ENCODE measurements around the gene ERC2. TPM values are rescaled to one million over a fixed set of nuclear protein-coding genes. Genes with fewer than 3 reads are reported as not detected.

The ERC2 gene
- total RNA-seq, 1 experiment from 2014 or later = 0.77 TPM

- ChIA-PET POLR2A (ENCODE audit: unreplicated experiment) (no interaction called here), CTCF (no interaction called here)
- Histone ChIP-seq H4K20me1 (ENCODE audit: low read length) (no peaks in the 10 kb centered on the region), H3K9me3 (ENCODE audit: low read length) (0 out of 2 replicates have a peak, but pooled peaks cover 3% of the 10 kb centered on the region), H3K27me3 (ENCODE audit: low read length) (no peaks in the 10 kb centered on the region), H3K4me1 (ENCODE audit: insufficient read depth, low read length) (no peaks in the 10 kb centered on the region), H2AFZ (ENCODE audit: low read length) (no peak overlapping the region), H3K9ac (ENCODE audit: low read length) (no peak overlapping the region), H3K79me2 (ENCODE audit: low read length) (no peaks in the 10 kb centered on the region), H3K36me3 (ENCODE audit: low read depth, low read length) (no peaks in the 10 kb centered on the region), H3K4me3 (ENCODE audit: low read length) (no peak overlapping the region), H3K9me2 (replicated peaks; ENCODE audit: low read length) (no peaks in the 10 kb centered on the region), H3F3A (ENCODE audit: low read length, unreplicated experiment) (no peaks in the 10 kb centered on the region), H3K4me2 (ENCODE audit: low read length) (no peak overlapping the region), H3K27ac (ENCODE audit: low read length) (no peak overlapping the region)
- intact Hi-C loops (cut with micrococcal nuclease) = no loop called here
- no peak for TF ChIP-seq CTCF (conservative IDR thresholded peaks at IDR 0.05; ENCODE audit: low read depth, low read length)
- no peak for TF ChIP-seq EZH2phosphoT487 (IDR thresholded peaks at IDR 0.05; ENCODE audit: borderline replicate concordance, low read length)
- no TSS peak for BruUV-seq (replicated peaks)
- no peak for DNase-seq
- no peak for ATAC-seq
Measured at GRCh38 chr3:55604402-55604801, 863.9 kb downstream of the ERC2 start.

DNA sequence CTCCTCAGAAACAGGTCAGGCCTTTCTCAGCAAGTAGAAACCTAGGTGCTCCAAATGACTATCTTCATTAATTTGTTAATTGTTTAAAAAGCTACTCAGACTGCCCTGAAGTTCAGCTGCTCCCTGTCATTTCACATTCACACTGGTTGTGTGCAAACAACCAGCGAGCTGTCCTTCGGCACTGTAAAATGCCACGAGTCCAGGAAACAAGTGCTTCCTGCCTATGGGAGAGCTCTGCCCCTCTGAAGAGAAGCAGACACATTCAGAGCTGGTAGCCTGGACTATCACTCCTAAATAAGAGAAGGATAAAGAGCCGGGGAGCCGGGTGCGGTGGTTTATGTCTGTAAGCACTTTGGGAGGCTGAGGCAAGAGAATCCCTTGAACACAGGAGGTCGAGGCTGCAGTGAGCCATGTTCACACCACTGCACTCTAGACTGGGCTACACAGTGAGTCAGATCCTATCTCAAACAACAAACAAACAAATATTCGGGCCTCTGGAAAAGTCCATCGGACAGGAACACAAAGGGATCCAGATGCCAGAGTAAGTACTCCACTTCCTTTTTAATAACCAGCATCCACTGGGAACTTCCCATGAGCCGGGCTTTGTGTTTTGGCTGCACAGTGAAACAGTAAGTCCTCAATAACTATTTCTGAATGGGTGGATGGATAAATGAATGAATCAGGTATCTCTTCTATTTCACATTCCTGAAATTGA, 866.7 kb downstream of the ERC2 start:
- intact Hi-C loops (cut with micrococcal nuclease) = no loop called here
- Histone ChIP-seq H3K4me2 (ENCODE audit: low read length) (no peak overlapping the region), H3K4me3 (ENCODE audit: low read length) (no peak overlapping the region), H4K20me1 (ENCODE audit: low read length) (no peaks in the 10 kb centered on the region), H3K27ac (ENCODE audit: low read length) (no peak overlapping the region), H3K9ac (ENCODE audit: low read length) (no peak overlapping the region), H3F3A (ENCODE audit: low read length, unreplicated experiment) (no peaks in the 10 kb centered on the region), H3K9me2 (replicated peaks; ENCODE audit: low read length) (no peaks in the 10 kb centered on the region), H3K4me1 (ENCODE audit: insufficient read depth, low read length) (peaks cover 24% of the 10 kb centered on the region), H3K79me2 (ENCODE audit: low read length) (no peaks in the 10 kb centered on the region), H3K27me3 (ENCODE audit: low read length) (no peaks in the 10 kb centered on the region), H2AFZ (ENCODE audit: low read length) (no peak overlapping the region), H3K9me3 (ENCODE audit: low read length) (no peaks in the 10 kb centered on the region), H3K36me3 (ENCODE audit: low read depth, low read length) (no peaks in the 10 kb centered on the region)
- ChIA-PET CTCF (no interaction called here), POLR2A (ENCODE audit: unreplicated experiment) (no interaction called here)
- DNase-seq = no peak
- ATAC-seq = no peak
- no TSS peak for BruUV-seq (replicated peaks)
- TF ChIP-seq CTCF (conservative IDR thresholded peaks at IDR 0.05; ENCODE audit: low read depth, low read length) (no peak), EZH2phosphoT487 (IDR thresholded peaks at IDR 0.05; ENCODE audit: borderline replicate concordance, low read length) (no peak)

DNA sequence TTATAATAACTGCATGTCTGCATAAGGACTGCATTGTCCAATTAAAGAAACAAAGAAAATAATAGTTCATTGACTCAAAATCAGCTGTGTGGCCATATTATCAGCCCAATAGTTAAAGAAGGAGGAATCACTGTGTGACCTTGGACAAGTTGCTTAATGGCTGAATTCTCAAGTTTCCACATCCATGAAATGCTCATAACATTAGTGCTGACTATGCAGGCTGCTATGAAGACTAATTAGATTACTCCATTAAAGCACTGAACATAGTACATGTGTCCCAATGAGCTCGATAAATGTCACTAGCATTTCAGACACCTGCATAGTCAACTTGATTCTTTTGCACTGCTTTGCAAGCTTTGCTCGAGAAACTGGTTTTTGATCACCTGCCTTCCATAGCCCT, 870.0 kb downstream of the ERC2 start:
- no peaks in the 10 kb centered on the region for H3K9me3 ChIP-seq (ENCODE audit: low read length)
- peak overlapping the region; percentile 35 for H3K27ac ChIP-seq (ENCODE audit: low read length)
- no peaks in the 10 kb centered on the region for H3F3A ChIP-seq (ENCODE audit: low read length, unreplicated experiment)
- H3K27me3 ChIP-seq (ENCODE audit: low read length) = no peaks in the 10 kb centered on the region
- no peaks in the 10 kb centered on the region for H3K36me3 ChIP-seq (ENCODE audit: low read depth, low read length)
- ChIA-PET CTCF (no interaction called here), POLR2A (ENCODE audit: unreplicated experiment) (no interaction called here)
- H4K20me1 ChIP-seq (ENCODE audit: low read length) = no peaks in the 10 kb centered on the region
- no TSS peak for BruUV-seq (replicated peaks)
- H3K9me2 ChIP-seq (replicated peaks; ENCODE audit: low read length) = no peaks in the 10 kb centered on the region
- TF ChIP-seq CTCF (conservative IDR thresholded peaks at IDR 0.05; ENCODE audit: low read depth, low read length) (no peak), EZH2phosphoT487 (IDR thresholded peaks at IDR 0.05; ENCODE audit: borderline replicate concordance, low read length) (no peak)
- peaks cover 24% of the 10 kb centered on the region for H3K4me1 ChIP-seq (ENCODE audit: insufficient read depth, low read length)
- no peaks in the 10 kb centered on the region for H3K79me2 ChIP-seq (ENCODE audit: low read length)
- DNase-seq = no peak
- H3K4me3 ChIP-seq (ENCODE audit: low read length) = no peak overlapping the region
- H3K4me2 ChIP-seq (ENCODE audit: low read length) = peak overlapping the region; percentile 37
- intact Hi-C loops (cut with micrococcal nuclease) = no loop called here
- H3K9ac ChIP-seq (ENCODE audit: low read length) = no peak overlapping the region
- no peak for ATAC-seq
- no peak overlapping the region for H2AFZ ChIP-seq (ENCODE audit: low read length)

Measured in PC-3 (cell line).